IMR-90 (cell line): ENCODE data around the gene RIOX2. TPM values are rescaled to one million over a fixed set of nuclear protein-coding genes. Genes with fewer than 3 reads are reported as not detected.

Experiments used
- ATAC-seq: fragments of 200-7000 bp; cut with Tn5 transposase; 2 replicates; pipeline ENCODE4 v1.9.1; 2020; ENCODE audit warnings: low read depth, mild to moderate bottlenecking, moderate library complexity
- BruUV-seq: library from RNA; stranded (reverse); fragments of 400-500 nt; replicated peaks from 2 replicates; lab custom pipeline; 2021; lab: Mats Ljungman, UMichigan
- CTCF ChIA-PET: fragments of 300-600 bp; formaldehyde crosslinking; extraction: SDS; loops from one replicate; lab custom pipeline; 2021; ENCODE audit warnings: antibody characterized with exemption; lab: Yijun Ruan, JAX
- POLR2A ChIA-PET: fragments of 300-600 bp; sonication (Branson Sonifier 250); formaldehyde crosslinking; loops from one replicate; lab custom pipeline; 2022; ENCODE audit warnings: antibody characterized with exemption; ENCODE audit not compliant: unreplicated experiment; lab: Charles Lee
- DNase-seq: peaks from one replicate; pipeline ENCODE4 v3.0.0; 2013
- H2AFZ ChIP-seq: replicated peaks from 2 replicates; pipeline ENCODE3; 2013; ENCODE audit warnings: low read length, mild to moderate bottlenecking; ENCODE audit not compliant: poor library complexity
- H2AK5ac ChIP-seq: 2 replicates; pipeline ENCODE4 v1.6.1; 2013; ENCODE audit warnings: low read depth, low read length, inconsistent platforms
- H2AK9ac ChIP-seq: replicated peaks from 2 replicates; pipeline ENCODE3; 2013; ENCODE audit warnings: mild to moderate bottlenecking, low read depth, low read length, moderate library complexity; ENCODE audit not compliant: poor library complexity
- H2BK120ac ChIP-seq: 2 replicates; pipeline ENCODE4 v1.6.1; 2013; ENCODE audit warnings: low read depth, low read length, inconsistent platforms
- H2BK15ac ChIP-seq: 3 replicates; pipeline ENCODE4 v1.6.1; 2013; ENCODE audit warnings: low read depth, low read length, inconsistent platforms
- H2BK20ac ChIP-seq: 2 replicates; pipeline ENCODE4 v1.6.1; 2013; ENCODE audit warnings: low read depth, mild to moderate bottlenecking, inconsistent platforms, low read length, moderate library complexity
- H2BK5ac ChIP-seq: 2 replicates; pipeline ENCODE4 v1.6.1; 2013; ENCODE audit warnings: mild to moderate bottlenecking, low read depth, low read length, inconsistent platforms; ENCODE audit not compliant: poor library complexity, severe bottlenecking
- H3K14ac ChIP-seq: replicated peaks from 2 replicates; pipeline ENCODE4 v1.6.1; 2013; ENCODE audit warnings: low read depth, low read length, inconsistent platforms
- H3K18ac ChIP-seq: 2 replicates; pipeline ENCODE4 v1.6.1; 2013; ENCODE audit warnings: low read depth, low read length, control low read depth
- H3K23ac ChIP-seq: 2 replicates; pipeline ENCODE4 v1.6.1; 2013; ENCODE audit warnings: low read depth, low read length, inconsistent platforms
- H3K27ac ChIP-seq: 2 replicates; pipeline ENCODE4 v1.5.1; 2013; ENCODE audit warnings: mild to moderate bottlenecking, control low read depth, low read length; ENCODE audit not compliant: insufficient read depth
- H3K27me3 ChIP-seq: 2 replicates; pipeline ENCODE4 v1.6.1; 2013; ENCODE audit warnings: low read length; ENCODE audit not compliant: control insufficient read depth, insufficient read depth
- H3K36me3 ChIP-seq: 2 replicates; pipeline ENCODE4 v1.6.1; 2013; ENCODE audit warnings: low read length, mixed read lengths; ENCODE audit not compliant: control insufficient read depth, insufficient read depth
- H3K4ac ChIP-seq: 2 replicates; pipeline ENCODE4 v1.6.1; 2013; ENCODE audit warnings: low read depth, low read length, inconsistent platforms
- H3K4me1 ChIP-seq: 2 replicates; pipeline ENCODE4 v1.6.1; 2013; ENCODE audit warnings: low read length, mixed read lengths; ENCODE audit not compliant: control insufficient read depth, insufficient read depth
- H3K4me2 ChIP-seq: 2 replicates; pipeline ENCODE4 v1.6.1; 2013; ENCODE audit warnings: low read depth, mild to moderate bottlenecking, control low read depth, low read length, moderate library complexity
- H3K4me3 ChIP-seq: 2 replicates; pipeline ENCODE4 v1.5.1; 2013; ENCODE audit warnings: low read depth, mild to moderate bottlenecking, control low read depth, low read length, moderate library complexity; ENCODE audit not compliant: insufficient read depth
- H3K56ac ChIP-seq: 2 replicates; pipeline ENCODE4 v1.6.1; 2013; ENCODE audit warnings: low read length, inconsistent platforms; ENCODE audit not compliant: insufficient read depth; ENCODE audit errors: extremely low read depth
- H3K79me1 ChIP-seq, 2 experiments: 2 replicates each; pipeline ENCODE4 v1.6.1; 2013; ENCODE audit warnings: low read length in 2 of 2, inconsistent platforms in 1 of 2, low read depth in 1 of 2
- H3K9ac ChIP-seq: 2 replicates; pipeline ENCODE4 v1.6.1; 2013; ENCODE audit warnings: low read depth, low read length, control low read depth
- H3K9me1 ChIP-seq: 2 replicates; pipeline ENCODE4 v1.6.1; 2013; ENCODE audit warnings: low read length, inconsistent platforms; ENCODE audit not compliant: insufficient read depth
- H3K9me3 ChIP-seq: 2 replicates; pipeline ENCODE4 v1.6.1; 2013; ENCODE audit warnings: low read length; ENCODE audit not compliant: control insufficient read depth, insufficient read depth
- H4K20me1 ChIP-seq: 2 replicates; pipeline ENCODE4 v1.6.1; 2013; ENCODE audit warnings: low read length, inconsistent platforms; ENCODE audit not compliant: insufficient read depth
- H4K5ac ChIP-seq: 2 replicates; pipeline ENCODE4 v1.6.1; 2013; ENCODE audit warnings: mild to moderate bottlenecking, low read depth, low read length, control low read depth
- H4K8ac ChIP-seq, 2 experiments: 2 replicates each; pipeline ENCODE4 v1.6.1; 2013; ENCODE audit warnings: low read depth in 2 of 2, low read length in 2 of 2, control low read depth in 1 of 2, inconsistent platforms in 1 of 2
- H4K91ac ChIP-seq: 2 replicates; pipeline ENCODE4 v1.6.1; 2013; ENCODE audit warnings: low read depth, low read length, inconsistent platforms; ENCODE audit not compliant: insufficient read depth
- BHLHE40 ChIP-seq: fragments of 150-350 bp; IDR thresholded peaks from 2 replicates; pipeline ENCODE4 v1.6.1; 2016; ENCODE audit warnings: mild to moderate bottlenecking, low read depth, low read length
- CEBPB ChIP-seq: IDR thresholded peaks from 2 replicates; pipeline ENCODE4 v1.6.1; 2012; ENCODE audit warnings: low read depth, low read length, improper control_type of control experiment
- CHD1 ChIP-seq: IDR thresholded peaks from 2 replicates; pipeline ENCODE4 v1.6.1; 2012; ENCODE audit warnings: low read depth, low read length, improper control_type of control experiment
- CTCF ChIP-seq: conservative IDR thresholded peaks from 2 replicates; pipeline ENCODE4 v1.5.1; 2012; ENCODE audit warnings: mild to moderate bottlenecking, low read depth, low read length, improper control_type of control experiment
- ELK1 ChIP-seq: fragments of 150-350 bp; IDR thresholded peaks from 2 replicates; pipeline ENCODE4 v1.6.1; 2016; ENCODE audit warnings: low read depth, mild to moderate bottlenecking, low read length, moderate library complexity, borderline replicate concordance
- FOS ChIP-seq: fragments of 150-350 bp; IDR thresholded peaks from 2 replicates; pipeline ENCODE4 v1.6.1; 2016; ENCODE audit warnings: low read depth, low read length
- MAFK ChIP-seq: IDR thresholded peaks from 2 replicates; pipeline ENCODE4 v1.6.1; 2012; ENCODE audit warnings: low read depth, low read length, improper control_type of control experiment
- MAZ ChIP-seq: IDR thresholded peaks from 2 replicates; pipeline ENCODE4 v1.6.1; 2012; ENCODE audit warnings: low read depth, mild to moderate bottlenecking, low read length, improper control_type of control experiment, moderate library complexity, borderline replicate concordance
- MXI1 ChIP-seq: IDR thresholded peaks from 2 replicates; pipeline ENCODE4 v1.6.1; 2012; ENCODE audit warnings: low read depth, mild to moderate bottlenecking, low read length, moderate library complexity, borderline replicate concordance
- NFE2L2 ChIP-seq: fragments of 150-350 bp; IDR thresholded peaks from 2 replicates; pipeline ENCODE4 v1.6.1; 2016; ENCODE audit warnings: low read depth, mild to moderate bottlenecking, low read length
- POLR2A ChIP-seq: IDR thresholded peaks from 2 replicates; pipeline ENCODE4 v1.6.1; 2012; ENCODE audit warnings: mild to moderate bottlenecking, low read depth, low read length
- RAD21 ChIP-seq: IDR thresholded peaks from 2 replicates; pipeline ENCODE4 v1.6.1; 2012; ENCODE audit warnings: low read length, improper control_type of control experiment
- RCOR1 ChIP-seq: IDR thresholded peaks from 2 replicates; pipeline ENCODE4 v1.6.1; 2012; ENCODE audit warnings: mild to moderate bottlenecking, low read length, improper control_type of control experiment; ENCODE audit not compliant: insufficient replicate concordance
- RFX5 ChIP-seq: IDR thresholded peaks from 2 replicates; pipeline ENCODE4 v1.8.0; 2012; ENCODE audit warnings: low read depth, mild to moderate bottlenecking, low read length, moderate library complexity
- SMC3 ChIP-seq: fragments of 150-350 bp; IDR thresholded peaks from 2 replicates; pipeline ENCODE4 v1.6.1; 2016; ENCODE audit warnings: low read depth, mild to moderate bottlenecking, antibody characterized with exemption, low read length, moderate library complexity
- USF2 ChIP-seq: fragments of 150-350 bp; IDR thresholded peaks from 2 replicates; pipeline ENCODE4 v1.6.1; 2017; ENCODE audit warnings: mild to moderate bottlenecking, antibody characterized with exemption, low read length, low read depth
- WGBS, 2 experiments: methylation state at CpG; one replicate each; pipeline versions ENCODE4 v1.1.5 to v1.1.7; 2013; ENCODE audit warnings: missing lambda C conversion rate in 2 of 2; ENCODE audit not compliant: insufficient read length in 1 of 2; ENCODE audit errors: extremely low coverage in 2 of 2; 5-methylcytosine and 5-hydroxymethylcytosine counted together
- dilution Hi-C: fragments of 300-500 bp; cut with HindIII; formaldehyde crosslinking; loops from one replicate; pipeline ENCODE4 v1.14.3; 2018; ENCODE audit warnings: low sequenced_read_pairs; ENCODE audit not compliant: unreplicated experiment
- in situ Hi-C: fragments of 300-500 bp; cut with MboI; formaldehyde crosslinking; loops from 3 replicates; pipeline ENCODE4 v1.14.3; 2019; ENCODE audit warnings: low sequenced_read_pairs, inconsistent platforms, mixed read lengths
- intact Hi-C: fragments of 100-400 bp; cut with micrococcal nuclease; formaldehyde crosslinking; loops from 2 replicates; pipeline ENCODE4 v1.10.0; 2022
- polyA plus RNA-seq, 3 experiments: library from polyadenylated mRNA; depleted of rRNA; stranded (reverse); fragments of >200 nt; gene quantifications; 2 replicates each; pipeline ENCODE4 v1.2.3, GENCODE V29; 2012; ENCODE audit warnings: low replicate concordance in 1 of 3
- total RNA-seq: library from RNA; depleted of rRNA; stranded (reverse); fragments of >200 nt; gene quantifications from 2 replicates; pipeline ENCODE4 v1.2.3, GENCODE V29; 2012

RIOX2 gene
- total and polyA plus RNA-seq, 2 of the 4 experiments (the other 2 are of a cell fraction): 17.2 to 26.7 TPM

GRCh38 chr3:97996988-97997387, 24.8 kb upstream of the RIOX2 start:
- Histone ChIP-seq H4K20me1 (no peaks in the 10 kb centered on the region), H3K4me1 (no peaks in the 10 kb centered on the region), H3K27me3 (peaks cover 7% of the 10 kb centered on the region), H4K5ac (no peak overlapping the region), H3K56ac (no peak overlapping the region), H3K9me1 (no peaks in the 10 kb centered on the region), H2BK20ac (no peak overlapping the region), H3K27ac (no peak overlapping the region), H2BK120ac (no peak overlapping the region), H4K91ac (no peak overlapping the region), H3K18ac (no peak overlapping the region), H4K8ac (no peak overlapping the region), H2AK5ac (no peak overlapping the region), H2BK15ac (no peak overlapping the region), H3K14ac (no peak overlapping the region), H2AK9ac (no peak overlapping the region), H3K4ac (no peak overlapping the region), H3K4me3 (no peak overlapping the region), H3K9ac (no peak overlapping the region), H3K79me1 (no peaks in the 10 kb centered on the region), H2AFZ (no peak overlapping the region), H3K36me3 (no peaks in the 10 kb centered on the region), H3K23ac (no peak overlapping the region), H3K9me3 (no peaks in the 10 kb centered on the region), H3K4me2 (no peak overlapping the region), H2BK5ac (no peak overlapping the region)
- intact Hi-C loops (no loop called here), dilution Hi-C loops (no loop called here), in situ Hi-C loops (no loop called here)
- WGBS, 2 experiments: no CpG with 5 or more reads among the region's 4 CpGs
- ATAC-seq (no peak), DNase-seq (no peak)
- no TSS peak for BruUV-seq
- ChIA-PET CTCF (no interaction called here), POLR2A (interaction anchor here (0.6 kb wide), 1 partner anchor 102 kb away, joined by 8 read pairs; no protein-coding TSS in a partner anchor)
- TF ChIP-seq NFE2L2: no peak
- TF ChIP-seq BHLHE40: no peak
- TF ChIP-seq CEBPB: no peak
- TF ChIP-seq MAFK: no peak
- TF ChIP-seq RAD21: no peak
- no peak for TF ChIP-seq SMC3
- TF ChIP-seq RFX5: no peak
- TF ChIP-seq POLR2A: no peak
- TF ChIP-seq USF2: no peak
- no peak for TF ChIP-seq ELK1
- no peak for TF ChIP-seq FOS
- TF ChIP-seq MAZ: no peak
- no peak for TF ChIP-seq MXI1
- TF ChIP-seq RCOR1: no peak
- TF ChIP-seq CTCF: no peak
- TF ChIP-seq CHD1: no peak
